Measurements from ENCODE around the gene CHD5. TPM values are rescaled to one million over a fixed set of nuclear protein-coding genes. Genes with fewer than 3 reads are reported as not detected.

Gene CHD5
- total RNA-seq, 1 donor from 2014 or later, result 1.2 TPM

GRCh38 chr1:6099787-6100765, 80.0 kb downstream of the CHD5 start:
- no peak for DNase-seq (ENCODE audit: low read depth)

- no peak for DNase-seq (ENCODE audit: low read depth)
Observed at GRCh38 chr1:6099297-6099696, 80.8 kb downstream of the CHD5 start.

GRCh38 chr1:6098303-6099215, 81.6 kb downstream of the CHD5 start:
- no peak for DNase-seq (ENCODE audit: low read depth)

- no peak for DNase-seq (ENCODE audit: low read depth)
Observed at GRCh38 chr1:6097824-6098223, 82.3 kb downstream of the CHD5 start.

- no peak for DNase-seq (ENCODE audit: low read depth)
Observed at GRCh38 chr1:6097117-6097595, 83.0 kb downstream of the CHD5 start.

- DNase-seq (ENCODE audit: low read depth), result no peak
Observed at GRCh38 chr1:6096243-6097116, 83.6 kb downstream of the CHD5 start.

- DNase-seq (ENCODE audit: low read depth), result no peak
Observed at GRCh38 chr1:6095511-6096242, 84.4 kb downstream of the CHD5 start.

- DNase-seq (ENCODE audit: low read depth), result no peak
Observed at GRCh38 chr1:6094801-6095505, 85.2 kb downstream of the CHD5 start.

GRCh38 chr1:6094246-6094645, 85.9 kb downstream of the CHD5 start:
- no peak for DNase-seq (ENCODE audit: low read depth)

- DNase-seq (ENCODE audit: low read depth), result no peak
Observed at GRCh38 chr1:6093611-6094010, 86.5 kb downstream of the CHD5 start.

- DNase-seq (ENCODE audit: low read depth), result no peak
Observed at GRCh38 chr1:6093071-6093470, 87.0 kb downstream of the CHD5 start.

GRCh38 chr1:6092211-6092610, 87.9 kb downstream of the CHD5 start:
- no peak for DNase-seq (ENCODE audit: low read depth)

- no peak for DNase-seq (ENCODE audit: low read depth)
Observed at GRCh38 chr1:6091823-6092109, 88.4 kb downstream of the CHD5 start.

- no peak for DNase-seq (ENCODE audit: low read depth)
Observed at GRCh38 chr1:6090996-6091822, 88.9 kb downstream of the CHD5 start.

- DNase-seq (ENCODE audit: low read depth), result no peak
Observed at GRCh38 chr1:6090288-6090687, 89.8 kb downstream of the CHD5 start.

GRCh38 chr1:6088956-6089355, 91.2 kb downstream of the CHD5 start:
- DNase-seq (ENCODE audit: low read depth), result no peak

- DNase-seq (ENCODE audit: low read depth), result no peak
Observed at GRCh38 chr1:6087958-6088357, 92.2 kb downstream of the CHD5 start.

- no peak for DNase-seq (ENCODE audit: low read depth)
Observed at GRCh38 chr1:6087377-6087772, 92.7 kb downstream of the CHD5 start.

GRCh38 chr1:6086762-6087376, 93.3 kb downstream of the CHD5 start:
- no peak for DNase-seq (ENCODE audit: low read depth)
